Ovary (tissue), 9 donors: ENCODE data around the gene ARRB2. TPM values are rescaled to one million over a fixed set of nuclear protein-coding genes. Genes with fewer than 3 reads are reported as not detected.

Experiments
- DNase-seq, 5 donors: peaks; one replicate each; pipeline ENCODE4 v3.0.0-alpha.2; 2019 to 2020
- H3K27ac ChIP-seq, 2 donors: fragments of 200-600 bp; one replicate each; pipeline versions ENCODE4 v1.5.1 to v1.8.0; 2019 to 2022
- H3K27me3 ChIP-seq: fragments of 200-600 bp; one replicate; pipeline ENCODE4 v1.8.0; 2022
- H3K36me3 ChIP-seq: fragments of 200-600 bp; sonication (generic); one replicate; pipeline ENCODE4 v1.5.1; 2019
- H3K4me1 ChIP-seq: one replicate; pipeline ENCODE4 v1.8.1; 2013; ENCODE audit warnings: mild to moderate bottlenecking, moderate library complexity; ENCODE audit not compliant: insufficient read depth
- H3K4me3 ChIP-seq: fragments of 200-600 bp; sonication (generic); one replicate; pipeline ENCODE4 v1.5.1; 2017
- H3K9me3 ChIP-seq, 2 donors: fragments of 200-600 bp in 1 of 2; sonication (generic) in 1 of 2; one replicate each; pipeline versions ENCODE4 v1.5.1 to v1.8.1; 2013 to 2019; ENCODE audit warnings: mild to moderate bottlenecking in 1 of 2, moderate library complexity in 1 of 2
- EP300 ChIP-seq: sonication (generic); formaldehyde crosslinking; IDR thresholded peaks from one replicate; pipeline ENCODE4 v1.6.1; 2017; ENCODE audit warnings: antibody characterized with exemption
- POLR2A ChIP-seq: fragments of 450-650 bp; IDR thresholded peaks from one replicate; pipeline ENCODE4 v1.6.1; 2017; ENCODE audit warnings: antibody characterized with exemption, mild to moderate bottlenecking, moderate library complexity
- WGBS, 3 donors: extraction: QIAGEN DNeasy Blood & Tissue Kit in 1 of 3; methylation state at CpG; one replicate each; pipeline versions ENCODE4 v1.1.5 to v1.1.7; 2013 to 2017; 5-methylcytosine and 5-hydroxymethylcytosine counted together
- intact Hi-C, 4 donors: fragments of 100-400 bp; cut with DNase I; formaldehyde crosslinking; loops; one replicate each; pipeline versions ENCODE4 v1.11.0 to v1.15.1; 2022 to 2023
- polyA plus RNA-seq, 2 donors: library from polyadenylated mRNA; stranded (reverse); fragments of 200-250 nt in 1 of 2; fragments of 350-450 nt in 1 of 2; fragmentation: Illumina TruSeq in 1 of 2; extraction: RNeasy Lipid Tissue Mini Kit (QIAGEN cat#74804) in 1 of 2; gene quantifications; one replicate each; pipeline ENCODE4 v1.2.3, GENCODE V29; 2013 to 2014
- total RNA-seq, 7 donors: library from RNA; depleted of rRNA in 2 of 7; stranded (reverse); fragments of >200 nt in 2 of 7; fragmentation: NEBNext Ultra II Directional in 3 of 7; extraction: Animal tissue kit (Norgen Biotek cat#: 25700) in 3 of 7; gene quantifications; one replicate each; pipeline versions ENCODE4 v1.1.0 to v1.2.4, GENCODE V29; 2016 to 2023
- TF ChIP-seq, protein P1 (sequence below), 3 donors: fragments of 450-650 bp in 2 of 3; fragments of 200-600 bp in 1 of 3; IDR thresholded peaks; one replicate each; pipeline versions ENCODE4 v1.5.1 to v1.8.0; 2016 to 2022; ENCODE audit warnings: antibody characterized with exemption in 3 of 3, mild to moderate bottlenecking in 1 of 3
- donor health status: DM: no; HTN: no; CAD: no; lungs with moderate emphysema.
- donor health status: DM: no; HTN: no; CAD: no.
- donor health status: Bipolar disorder and iron deficiency.
- donor health status: DM: yes; HTN: yes; CAD: no.
- donor health status: DM: no; HTN: no; CAD: no.
- donor health status: DM: yes; HTN: yes; CAD: no.

Gene ARRB2
- total and polyA plus RNA-seq, 9 donors, result 13.4 to 40.6 (median 30.6) TPM

DNA sequence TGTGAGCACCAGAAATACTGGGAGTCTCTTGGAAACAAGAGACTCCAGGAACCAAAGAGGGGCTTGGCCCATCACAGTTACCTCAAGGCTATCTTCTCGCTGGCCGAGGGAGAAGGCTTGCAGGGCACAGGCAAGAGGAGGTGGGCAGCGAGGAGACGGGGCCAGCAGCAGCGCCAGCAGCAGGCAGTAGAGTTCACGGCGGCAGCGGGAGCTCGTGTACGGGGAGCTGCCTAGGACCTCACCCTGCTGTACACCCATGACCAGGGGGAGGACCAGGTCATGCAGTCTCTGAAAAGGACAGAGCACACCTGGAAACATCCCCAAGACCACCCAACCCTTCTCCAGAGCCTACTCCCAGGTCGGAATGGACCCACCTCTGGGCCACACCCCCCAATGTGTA is 37.3 kb upstream of the ARRB2 start:
- H3K27me3 ChIP-seq, result no peaks in the 10 kb centered on the region
- H3K27ac ChIP-seq, result no peak overlapping the region
- no peaks in the 10 kb centered on the region for H3K36me3 ChIP-seq
- intact Hi-C loops, result no loop called here
- TF ChIP-seq, protein P1, sequence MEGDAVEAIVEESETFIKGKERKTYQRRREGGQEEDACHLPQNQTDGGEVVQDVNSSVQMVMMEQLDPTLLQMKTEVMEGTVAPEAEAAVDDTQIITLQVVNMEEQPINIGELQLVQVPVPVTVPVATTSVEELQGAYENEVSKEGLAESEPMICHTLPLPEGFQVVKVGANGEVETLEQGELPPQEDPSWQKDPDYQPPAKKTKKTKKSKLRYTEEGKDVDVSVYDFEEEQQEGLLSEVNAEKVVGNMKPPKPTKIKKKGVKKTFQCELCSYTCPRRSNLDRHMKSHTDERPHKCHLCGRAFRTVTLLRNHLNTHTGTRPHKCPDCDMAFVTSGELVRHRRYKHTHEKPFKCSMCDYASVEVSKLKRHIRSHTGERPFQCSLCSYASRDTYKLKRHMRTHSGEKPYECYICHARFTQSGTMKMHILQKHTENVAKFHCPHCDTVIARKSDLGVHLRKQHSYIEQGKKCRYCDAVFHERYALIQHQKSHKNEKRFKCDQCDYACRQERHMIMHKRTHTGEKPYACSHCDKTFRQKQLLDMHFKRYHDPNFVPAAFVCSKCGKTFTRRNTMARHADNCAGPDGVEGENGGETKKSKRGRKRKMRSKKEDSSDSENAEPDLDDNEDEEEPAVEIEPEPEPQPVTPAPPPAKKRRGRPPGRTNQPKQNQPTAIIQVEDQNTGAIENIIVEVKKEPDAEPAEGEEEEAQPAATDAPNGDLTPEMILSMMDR (IDR thresholded peaks at IDR 0.05), result no peak
- TF ChIP-seq EP300, result no peak
- TF ChIP-seq POLR2A, result no peak
- H3K4me1 ChIP-seq, result no peaks in the 10 kb centered on the region
- no peak for DNase-seq
- WGBS, 3 donors, result 82 to 87% (median 87%) methylated on average over 11 of the region's 11 CpGs
- H3K4me3 ChIP-seq, result no peak overlapping the region
- no peaks in the 10 kb centered on the region for H3K9me3 ChIP-seq

DNA sequence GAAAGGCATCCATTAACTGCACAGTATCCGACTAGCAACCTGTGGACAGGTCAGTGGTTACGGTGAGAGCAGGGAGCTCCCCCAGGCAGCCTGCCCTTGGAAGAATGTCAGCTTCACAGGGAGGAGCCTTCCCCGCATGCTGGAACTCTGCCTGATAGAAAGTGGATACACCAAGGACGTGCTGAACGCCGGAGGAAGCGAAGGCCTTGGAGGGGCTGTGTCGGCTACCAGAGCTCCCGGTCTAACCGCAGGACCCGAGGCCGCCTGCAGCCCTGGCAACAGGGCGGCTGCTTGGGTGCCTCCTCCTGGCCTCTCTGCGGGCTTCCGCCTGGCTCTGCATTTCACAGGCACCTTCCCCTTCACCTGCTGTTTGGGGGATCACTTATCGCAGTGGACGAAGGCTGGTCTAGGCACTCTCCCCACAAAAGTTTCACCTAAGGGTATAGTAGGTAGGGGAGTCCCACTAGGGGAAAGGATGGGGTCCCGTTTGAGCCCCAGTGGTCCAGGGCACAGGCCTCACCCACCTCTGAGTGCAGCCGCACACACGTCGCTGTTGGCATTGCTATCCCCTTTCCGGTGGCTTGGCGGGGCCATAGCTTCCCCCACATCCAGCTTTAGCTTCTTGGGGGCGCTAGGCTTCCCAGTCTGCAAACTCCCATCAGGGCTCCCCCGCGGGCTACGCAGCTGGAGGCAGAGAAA is 36.3 kb upstream of the ARRB2 start:
- Histone ChIP-seq H3K36me3 (no peaks in the 10 kb centered on the region), H3K9me3 (no peaks in the 10 kb centered on the region), H3K4me3 (no peak overlapping the region), H3K27ac (no peak overlapping the region), H3K4me1 (no peaks in the 10 kb centered on the region), H3K27me3 (no peaks in the 10 kb centered on the region)
- TF ChIP-seq EP300, result no peak
- TF ChIP-seq, protein P1 (IDR thresholded peaks at IDR 0.05), result no peak
- TF ChIP-seq POLR2A, result no peak
- WGBS, 3 donors, result 74 to 82% (median 76%) methylated on average over 27 of the region's 27 CpGs
- no peak for DNase-seq
- intact Hi-C loops, result no loop called here

DNA sequence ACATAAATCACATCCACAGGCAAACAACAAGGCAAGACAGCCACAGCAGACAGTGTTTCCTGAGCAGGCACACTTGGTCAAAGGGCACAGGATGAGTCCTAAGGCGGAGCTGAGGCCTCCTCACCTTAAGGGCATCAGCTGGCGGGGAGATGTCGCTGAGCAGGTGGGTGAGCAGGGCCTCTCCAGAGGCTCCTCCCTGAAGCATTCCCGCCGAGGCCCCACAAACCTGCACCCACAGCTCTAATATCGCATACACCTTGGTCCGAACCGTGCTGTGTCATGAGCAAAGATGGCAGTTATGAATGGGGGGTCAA is 35.8 kb upstream of the ARRB2 start:
- DNase-seq, result no peak
- Histone ChIP-seq H3K27me3 (no peaks in the 10 kb centered on the region), H3K4me1 (no peaks in the 10 kb centered on the region), H3K36me3 (no peaks in the 10 kb centered on the region), H3K27ac (no peak overlapping the region), H3K4me3 (no peak overlapping the region), H3K9me3 (no peaks in the 10 kb centered on the region)
- intact Hi-C loops, result no loop called here
- TF ChIP-seq POLR2A (no peak), EP300 (no peak)
- TF ChIP-seq, protein P1 (IDR thresholded peaks at IDR 0.05), result no peak
- 84 to 91% (median 89%) methylated on average over 8 of the region's 8 CpGs for WGBS, 3 donors

DNA sequence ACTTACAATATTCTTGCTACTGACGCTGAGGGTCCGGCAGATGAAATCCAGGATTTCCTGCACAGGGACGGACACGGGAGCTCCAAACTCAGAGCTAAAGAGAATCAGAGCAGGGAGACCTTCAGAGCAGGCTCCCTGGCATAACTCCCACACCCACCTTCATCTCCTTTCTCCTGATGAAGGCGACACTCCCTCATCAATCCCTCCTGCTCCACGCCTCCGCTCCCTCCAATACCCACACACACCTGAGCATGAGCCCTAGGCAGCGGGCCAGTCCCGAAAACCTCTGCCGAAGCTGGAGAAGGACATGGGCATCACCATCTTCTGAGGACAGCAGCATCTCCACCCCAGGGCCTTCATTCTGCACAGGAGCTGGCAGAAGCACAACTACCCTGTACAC is 34.6 kb upstream of the ARRB2 start:
- Histone ChIP-seq H3K27me3 (no peaks in the 10 kb centered on the region), H3K9me3 (no peaks in the 10 kb centered on the region), H3K36me3 (no peaks in the 10 kb centered on the region), H3K4me1 (no peaks in the 10 kb centered on the region), H3K27ac (no peak overlapping the region), H3K4me3 (no peak overlapping the region)
- WGBS, 3 donors, result 96 to 98% (median 96%) methylated on average over 10 of the region's 10 CpGs
- DNase-seq, result no peak
- TF ChIP-seq EP300 (no peak), POLR2A (no peak)
- TF ChIP-seq, protein P1 (IDR thresholded peaks at IDR 0.05), result no peak
- intact Hi-C loops, result no loop called here
